HG03097 (cell line): ENCODE data around the gene RNF138.
"Not testable (repeated sequence)": the region's sequence is repeated elsewhere in the genome, so short reads cannot be mapped to it uniquely, and the experiment has no call there.

Source experiments
- ATAC-seq: cut with Tn5 transposase; IDR thresholded peaks from one replicate; pipeline ENCODE4 v1.9.1; 2021; ENCODE audit not compliant: unreplicated experiment, low FRiP score

Gene RNF138

DNA sequence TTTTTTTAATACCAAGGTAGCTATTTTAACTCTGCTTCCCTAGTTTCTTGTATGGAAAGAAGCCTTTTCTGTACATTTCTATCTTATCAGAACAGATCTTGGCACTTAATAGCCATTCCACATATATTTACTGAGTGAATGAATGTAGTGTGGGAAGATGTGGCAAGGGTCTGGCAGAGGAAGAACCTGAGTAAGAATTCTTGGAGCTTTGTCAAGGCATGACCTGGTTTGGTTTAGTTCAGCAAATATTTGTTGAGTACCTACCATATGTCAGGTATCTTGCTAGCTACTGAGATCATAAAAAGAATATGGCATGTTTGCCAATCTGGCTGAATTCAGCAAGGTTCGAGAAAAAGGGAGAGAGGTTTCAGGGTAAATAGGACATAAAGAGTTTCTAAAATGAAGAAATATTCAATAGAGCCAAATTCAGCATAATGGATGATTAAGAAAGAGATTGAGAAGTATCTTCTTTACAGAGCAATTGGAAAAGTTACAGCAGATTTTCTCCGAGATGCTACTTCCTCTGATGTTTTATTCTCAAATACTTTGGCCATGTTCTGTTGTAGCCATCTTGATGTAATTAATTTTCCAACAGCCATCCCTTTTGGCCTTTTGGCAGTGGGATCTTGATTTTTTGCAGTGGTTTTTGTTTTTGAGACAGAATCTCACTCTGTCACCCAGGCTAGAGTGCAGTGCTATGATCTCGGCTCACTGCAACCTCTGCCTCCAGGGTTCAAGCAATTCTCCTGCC is 76.5 kb downstream of the RNF138 start:
- no peak for ATAC-seq

DNA sequence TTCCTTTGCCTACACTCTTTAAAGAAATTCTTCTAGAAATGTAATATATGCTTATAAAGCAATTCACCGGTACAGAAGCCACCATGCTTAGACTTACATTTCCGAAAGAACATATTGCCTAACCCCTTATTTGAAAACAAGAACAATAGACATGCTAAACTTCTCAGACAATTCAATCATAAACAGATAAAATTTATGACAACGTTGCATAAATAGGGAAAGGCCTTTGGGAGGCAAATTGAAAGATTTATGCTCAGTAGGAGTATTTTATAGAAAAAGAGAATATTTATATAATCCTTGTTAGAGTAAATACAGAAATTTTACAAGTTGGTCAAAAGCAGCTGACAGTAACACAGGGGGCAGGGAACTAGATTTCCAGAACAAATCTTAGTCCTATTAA is 82.0 kb downstream of the RNF138 start:
- no peak for ATAC-seq

DNA sequence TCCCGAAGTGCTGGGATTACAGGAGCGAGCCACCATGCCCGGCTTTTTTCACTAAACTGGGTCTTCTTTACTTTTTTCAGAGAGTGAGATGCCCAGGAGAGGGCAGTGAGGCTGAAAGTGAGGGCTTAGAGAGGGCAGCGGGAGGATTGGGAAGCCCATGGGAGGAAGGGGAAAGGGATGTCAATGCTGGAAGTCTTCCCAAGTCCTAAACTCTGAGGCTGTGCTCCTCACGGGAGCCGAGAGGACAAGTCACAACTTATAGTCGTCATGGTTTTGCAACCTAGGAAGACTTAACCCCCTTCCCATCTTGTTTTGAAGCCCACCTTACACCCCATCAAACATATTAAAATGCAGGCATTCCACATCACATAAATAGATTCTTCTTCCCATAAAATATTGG is 83.0 kb downstream of the RNF138 start:
- no peak for ATAC-seq

- ATAC-seq: no peak
These were observed 83.6 kb downstream of the RNF138 start for GRCh38 chr18:32175265-32175664.

- not testable (repeated sequence) for ATAC-seq
These were observed 85.1 kb downstream of the RNF138 start for GRCh38 chr18:32176745-32177144.

- no peak for ATAC-seq
These were observed 85.9 kb downstream of the RNF138 start for GRCh38 chr18:32177530-32177929.
